Gastroesophageal sphincter (tissue), 3 donors: ENCODE measurements around the gene SGSH.

ENCODE experiments used
- EP300 ChIP-seq: sonication (generic); formaldehyde crosslinking; IDR thresholded peaks from one replicate; pipeline ENCODE4 v1.6.1; 2017; ENCODE audit warnings: antibody characterized with exemption, mild to moderate bottlenecking
- POLR2A ChIP-seq, 2 donors: fragments of 450-650 bp; IDR thresholded peaks; one replicate each; pipeline ENCODE4 v1.6.1; 2017; ENCODE audit warnings: antibody characterized with exemption in 2 of 2, mild to moderate bottlenecking in 2 of 2, moderate library complexity in 1 of 2
- POLR2AphosphoS5 ChIP-seq: sonication (generic); formaldehyde crosslinking; IDR thresholded peaks from one replicate; pipeline ENCODE4 v1.6.1; 2017; ENCODE audit warnings: antibody characterized with exemption
- TF ChIP-seq, protein P1 (sequence below), 4 experiments: fragments of 200-600 bp in 2 of 4; fragments of 450-650 bp in 2 of 4; sonication (generic) in 1 of 4; IDR thresholded peaks; one replicate each; pipeline ENCODE4 v1.5.1; 2017 to 2019; ENCODE audit warnings: antibody characterized with exemption in 4 of 4, mild to moderate bottlenecking in 2 of 4, moderate library complexity in 2 of 4

DNA sequence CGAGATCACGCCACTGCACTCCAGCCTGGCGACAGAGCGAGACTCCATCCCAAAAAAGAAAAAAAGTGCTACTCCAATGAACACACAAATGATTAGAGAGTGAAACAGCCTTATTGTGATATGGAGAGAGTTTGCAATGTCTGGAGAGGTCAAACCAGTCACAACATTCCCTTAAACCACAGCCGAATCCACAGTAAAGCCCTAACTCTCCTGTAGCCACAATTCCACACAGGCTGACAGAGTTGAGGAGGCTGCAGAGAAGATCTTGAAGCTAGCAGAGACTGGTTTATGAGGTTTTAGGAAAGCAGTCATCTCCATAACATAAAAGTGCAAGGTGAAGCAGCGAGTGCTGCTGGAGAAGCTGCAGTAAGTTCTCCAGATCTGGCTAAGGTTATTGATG is 47.3 kb upstream of the SGSH start:
- TF ChIP-seq POLR2A (IDR thresholded peaks at IDR 0.05): no peak
- TF ChIP-seq, protein P1, sequence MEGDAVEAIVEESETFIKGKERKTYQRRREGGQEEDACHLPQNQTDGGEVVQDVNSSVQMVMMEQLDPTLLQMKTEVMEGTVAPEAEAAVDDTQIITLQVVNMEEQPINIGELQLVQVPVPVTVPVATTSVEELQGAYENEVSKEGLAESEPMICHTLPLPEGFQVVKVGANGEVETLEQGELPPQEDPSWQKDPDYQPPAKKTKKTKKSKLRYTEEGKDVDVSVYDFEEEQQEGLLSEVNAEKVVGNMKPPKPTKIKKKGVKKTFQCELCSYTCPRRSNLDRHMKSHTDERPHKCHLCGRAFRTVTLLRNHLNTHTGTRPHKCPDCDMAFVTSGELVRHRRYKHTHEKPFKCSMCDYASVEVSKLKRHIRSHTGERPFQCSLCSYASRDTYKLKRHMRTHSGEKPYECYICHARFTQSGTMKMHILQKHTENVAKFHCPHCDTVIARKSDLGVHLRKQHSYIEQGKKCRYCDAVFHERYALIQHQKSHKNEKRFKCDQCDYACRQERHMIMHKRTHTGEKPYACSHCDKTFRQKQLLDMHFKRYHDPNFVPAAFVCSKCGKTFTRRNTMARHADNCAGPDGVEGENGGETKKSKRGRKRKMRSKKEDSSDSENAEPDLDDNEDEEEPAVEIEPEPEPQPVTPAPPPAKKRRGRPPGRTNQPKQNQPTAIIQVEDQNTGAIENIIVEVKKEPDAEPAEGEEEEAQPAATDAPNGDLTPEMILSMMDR (IDR thresholded peaks at IDR 0.05): no peak
- TF ChIP-seq EP300: no peak
- TF ChIP-seq POLR2AphosphoS5: no peak
